HG02884 (cell line): ENCODE data around the gene TKTL1.

Experiments
- ATAC-seq: cut with Tn5 transposase; IDR thresholded peaks from one replicate; pipeline ENCODE4 v1.9.1; 2021; ENCODE audit warnings: mild to moderate bottlenecking, moderate library complexity; ENCODE audit not compliant: unreplicated experiment

TKTL1 gene

DNA sequence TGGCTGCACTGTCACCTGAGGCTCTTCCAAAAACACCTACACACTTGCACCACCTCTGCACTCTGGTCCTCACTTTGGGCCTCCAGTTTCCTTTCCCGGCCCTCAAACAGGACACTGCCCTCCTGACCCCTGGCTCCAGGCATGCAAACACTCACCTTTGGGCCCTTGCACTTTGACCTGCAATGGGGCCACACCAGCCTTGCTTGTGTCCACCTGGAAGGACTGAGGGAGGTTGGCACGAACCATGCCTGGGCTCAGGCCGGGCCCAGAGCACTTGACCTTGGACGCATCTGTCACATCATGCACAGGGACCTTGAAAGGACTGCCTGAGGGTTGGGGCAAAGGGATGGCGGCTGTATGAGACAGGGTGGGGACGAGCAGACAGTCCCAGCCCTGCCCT lies 63.2 kb downstream of the TKTL1 start:
- ATAC-seq = no peak

DNA sequence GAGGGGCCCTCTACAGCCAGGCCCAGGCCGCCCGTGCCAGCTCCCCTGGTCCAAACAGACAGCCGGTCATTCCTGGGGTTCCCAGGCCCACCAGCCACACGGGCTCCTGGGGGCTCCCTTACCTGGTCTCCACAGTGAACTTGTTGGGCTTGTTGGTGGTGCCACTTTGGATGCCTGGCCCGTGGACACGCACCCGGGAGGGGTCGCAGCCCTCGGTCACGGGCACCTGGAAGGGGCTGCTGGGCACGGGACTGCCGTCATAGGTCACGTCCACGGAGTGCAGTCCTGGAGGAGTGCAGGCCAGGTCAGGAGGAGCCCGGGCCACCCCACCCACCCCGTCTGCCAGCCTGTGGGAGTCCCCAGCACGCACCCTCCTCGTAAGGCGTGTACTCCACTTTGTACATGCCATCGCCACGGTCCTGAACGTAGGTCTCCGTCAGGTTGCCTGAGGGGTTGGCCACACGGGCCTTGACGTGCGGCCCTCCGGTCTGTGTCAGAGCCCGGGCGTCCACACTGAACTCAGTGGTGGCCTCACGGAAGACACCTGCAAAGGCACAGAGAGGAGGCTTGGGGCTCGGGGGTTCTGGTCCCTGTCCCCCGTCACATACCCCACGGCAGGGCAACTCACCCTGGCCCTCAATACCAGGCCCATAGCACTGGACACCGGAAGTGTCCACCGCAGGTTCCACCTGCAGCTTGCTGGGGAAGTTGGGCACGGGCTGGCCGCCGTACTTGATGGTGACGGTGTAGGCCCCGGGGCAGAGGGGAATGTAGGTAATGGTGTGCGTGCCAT lies 64.0 kb downstream of the TKTL1 start:
- ATAC-seq = no peak

DNA sequence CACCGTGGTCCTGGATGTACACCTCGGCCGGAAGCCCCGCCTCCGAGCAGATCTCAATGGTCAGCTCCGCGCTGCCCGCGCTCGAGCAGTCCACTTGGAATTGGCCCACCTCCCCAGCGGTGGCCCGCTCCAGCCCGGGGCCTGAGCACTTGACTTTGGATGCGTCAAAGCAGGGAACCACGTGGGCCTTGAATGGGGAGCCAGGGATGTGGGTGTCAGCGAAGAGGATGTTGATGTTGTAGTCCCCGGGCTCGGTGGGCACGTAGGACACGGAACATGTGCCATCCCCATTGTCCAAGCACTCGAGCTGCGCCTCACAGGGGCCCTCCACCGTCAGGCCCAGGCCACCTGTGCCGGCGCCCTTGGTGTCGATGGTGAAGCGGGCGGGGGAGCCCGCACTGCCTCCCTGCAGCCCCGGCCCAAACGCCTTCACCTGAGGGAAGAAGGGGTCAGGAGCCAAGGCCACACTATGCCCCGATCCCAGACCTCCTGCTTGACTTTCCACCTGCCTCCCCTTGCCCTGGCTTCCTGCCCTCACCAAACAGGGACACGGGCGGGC lies 64.6 kb downstream of the TKTL1 start:
- no peak for ATAC-seq

DNA sequence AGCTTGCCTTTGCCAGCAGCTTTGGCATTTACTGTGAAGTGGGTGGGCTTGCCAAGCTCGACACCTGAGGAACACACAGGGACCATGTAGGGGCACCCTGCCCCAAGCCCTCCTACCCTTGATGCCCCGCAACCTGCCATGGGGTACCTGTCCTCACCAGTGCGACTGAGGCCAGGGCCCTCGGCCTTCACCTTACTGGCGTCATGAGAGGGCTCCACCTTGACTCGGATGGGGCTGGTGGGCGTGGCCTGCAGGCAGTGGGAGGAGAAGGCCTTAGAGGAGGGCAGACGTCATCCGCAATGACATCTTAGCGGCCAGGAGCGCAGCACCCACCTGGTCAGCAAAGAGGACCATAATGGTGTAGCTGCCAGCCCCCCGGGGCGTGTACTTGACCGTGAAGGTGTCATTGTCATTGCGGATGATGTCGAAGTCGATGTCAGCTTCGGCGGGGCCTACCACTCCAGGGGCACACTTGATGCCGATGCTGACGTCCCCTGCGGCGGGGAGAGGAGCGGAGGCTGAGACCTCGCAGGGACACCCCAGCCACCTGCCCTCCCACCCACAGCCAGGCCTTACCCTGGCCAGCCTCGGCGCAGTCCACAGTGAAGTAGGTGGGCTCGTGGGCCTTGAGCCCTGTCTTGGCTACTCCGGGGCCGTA lies 66.6 kb downstream of the TKTL1 start:
- no peak for ATAC-seq

DNA sequence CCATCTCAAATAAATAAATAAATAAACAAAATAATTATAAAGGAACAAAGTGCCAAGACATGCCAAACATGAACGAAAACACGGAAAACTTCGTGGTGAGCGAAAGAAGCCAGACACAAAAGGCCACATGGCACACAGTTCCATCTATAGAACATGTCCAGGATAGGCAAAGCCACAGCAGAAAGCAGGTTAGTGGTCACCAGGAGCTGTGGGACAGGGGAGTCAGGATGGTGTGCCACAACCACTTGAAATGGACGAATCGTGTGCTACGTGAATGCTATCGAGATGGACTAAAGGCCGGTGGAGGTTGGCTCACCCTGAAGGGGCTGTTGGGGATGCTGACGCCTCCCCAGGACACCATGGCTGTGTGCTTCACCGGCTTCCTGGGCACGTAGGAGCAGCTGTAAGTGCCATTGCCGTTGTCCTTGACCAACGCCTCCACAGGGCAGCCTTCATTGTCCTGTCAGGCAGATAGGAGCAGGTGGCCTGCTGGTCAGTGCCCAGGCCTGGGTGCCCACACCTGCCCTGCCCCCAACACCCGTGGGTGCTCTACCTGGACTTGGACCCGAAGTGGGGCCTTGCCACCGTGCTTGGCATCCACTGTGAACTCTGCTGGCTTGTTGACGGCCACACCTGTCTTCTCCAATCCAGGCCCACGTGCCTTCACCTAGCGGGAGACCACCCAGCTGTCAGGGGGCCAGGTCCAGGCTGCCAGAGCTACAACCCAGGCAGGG lies 68.3 kb downstream of the TKTL1 start:
- ATAC-seq = no peak

DNA sequence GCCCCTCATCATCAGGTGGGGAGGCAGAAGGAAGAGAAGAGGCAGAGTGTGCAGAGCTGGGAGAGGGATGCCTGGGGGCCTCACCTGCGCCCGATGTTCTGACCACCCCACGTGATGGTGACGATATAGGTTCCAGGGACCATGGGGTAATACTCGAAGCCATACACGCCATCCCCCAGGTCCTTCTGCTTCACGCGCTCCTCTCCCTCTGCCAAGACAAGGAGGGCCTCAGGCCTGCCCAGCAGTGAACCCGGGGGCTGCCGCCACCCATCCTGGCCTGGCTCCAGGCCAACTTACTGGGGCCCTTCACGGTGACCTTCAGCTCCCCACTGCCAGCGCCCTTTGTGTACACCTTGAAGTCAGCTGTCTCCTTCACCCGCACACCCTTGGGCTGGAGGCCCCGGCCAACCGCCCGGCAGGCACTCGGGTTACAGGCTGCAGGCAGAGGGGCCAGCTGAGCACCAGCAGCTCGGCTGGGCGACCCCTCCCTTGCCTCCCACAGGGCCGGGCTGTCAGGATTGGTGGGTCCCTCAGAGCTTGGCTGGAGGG lies 69.5 kb downstream of the TKTL1 start:
- no peak for ATAC-seq

DNA sequence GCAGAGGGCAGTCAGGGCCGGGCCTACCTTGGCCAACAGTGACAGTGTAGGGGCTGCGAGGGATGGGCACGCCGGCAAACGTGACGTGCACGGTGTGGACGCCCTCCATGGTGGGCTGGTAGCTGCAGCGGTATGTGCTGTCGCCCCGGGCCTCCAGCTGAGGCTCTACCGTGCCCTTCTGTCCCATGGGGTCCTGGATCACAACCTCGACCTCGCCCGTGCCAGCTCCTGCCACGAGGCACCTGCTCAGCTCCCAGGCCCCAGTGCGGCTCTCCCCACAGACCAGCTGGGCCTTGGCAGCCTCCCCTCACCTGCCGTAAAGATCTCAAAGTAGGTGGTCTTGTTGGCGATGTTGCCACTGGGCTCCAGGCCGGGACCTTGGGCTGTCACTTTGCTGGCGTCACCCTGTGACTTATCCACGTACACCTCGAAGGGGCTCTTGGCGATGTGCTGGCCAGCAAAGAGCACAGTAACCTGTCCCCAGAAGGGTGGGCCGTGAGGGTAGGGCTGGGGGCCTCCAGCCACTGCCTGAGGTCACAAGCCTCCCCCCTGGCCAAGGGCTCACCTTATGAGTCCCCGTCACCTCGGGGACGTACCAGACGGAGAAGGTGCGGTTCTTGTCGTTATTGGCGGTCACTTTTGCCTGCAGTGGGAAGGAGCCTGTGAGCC lies 70.5 kb downstream of the TKTL1 start:
- no peak for ATAC-seq

DNA sequence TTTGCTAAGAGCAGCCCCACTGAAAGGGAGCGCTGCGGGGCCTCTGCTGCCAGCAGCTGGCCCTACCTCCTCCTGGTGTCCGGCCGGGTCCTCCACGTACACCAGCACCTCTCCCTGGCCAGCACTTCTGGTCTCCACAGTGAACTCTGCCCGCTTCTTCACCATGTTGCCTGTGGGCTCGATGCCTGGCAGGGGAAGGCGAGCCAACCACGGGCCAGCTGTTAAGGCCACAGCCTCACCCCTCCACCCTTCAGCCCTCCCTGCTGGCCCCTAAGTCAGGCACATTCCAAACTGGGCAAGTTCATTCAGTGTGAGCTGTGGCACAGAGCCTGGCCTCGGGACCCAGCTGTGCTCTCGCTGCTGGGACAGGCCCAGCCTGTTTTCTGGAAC lies 71.1 kb downstream of the TKTL1 start:
- no peak for ATAC-seq

DNA sequence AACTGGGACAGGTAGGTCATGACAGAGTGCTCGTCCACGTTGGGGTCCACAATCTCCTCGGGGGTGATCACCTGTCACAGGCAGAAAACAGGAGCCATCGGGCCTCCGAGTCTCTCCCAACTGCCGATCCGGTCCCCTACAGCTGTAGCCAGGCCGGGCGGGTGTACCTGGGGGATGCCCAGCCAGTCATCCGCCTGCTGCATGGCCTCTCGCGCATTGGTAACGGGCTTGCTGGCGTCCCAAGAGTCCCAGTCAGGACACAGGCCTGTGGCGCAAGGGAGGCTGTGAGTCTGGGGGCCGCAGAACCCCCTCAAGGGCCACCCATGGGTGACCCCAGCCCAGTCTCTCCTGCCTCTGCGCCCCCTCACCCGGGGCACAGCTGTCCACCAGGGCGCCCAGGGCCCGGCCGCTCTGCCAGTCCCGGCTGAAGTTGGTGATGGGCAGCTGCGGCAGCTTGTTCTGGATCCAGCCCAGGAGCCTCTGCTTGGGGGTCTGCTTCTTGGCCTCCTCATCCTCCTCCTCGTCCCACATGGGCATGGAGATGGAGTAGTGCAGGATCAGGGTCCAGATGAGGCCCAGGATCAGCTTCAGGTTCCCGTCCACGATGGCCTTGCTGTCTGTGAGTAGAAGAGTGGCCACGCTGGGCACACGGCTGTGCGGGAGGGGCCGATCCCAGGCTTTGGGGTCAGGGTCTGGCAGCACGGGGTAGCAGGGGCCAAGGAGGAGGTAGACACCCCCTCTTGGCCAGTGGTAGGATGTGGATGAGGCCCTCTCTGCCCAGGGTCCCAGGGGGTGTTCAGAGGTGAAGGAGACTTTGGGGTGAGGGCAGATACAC lies 72.1 kb downstream of the TKTL1 start:
- no peak for ATAC-seq

DNA sequence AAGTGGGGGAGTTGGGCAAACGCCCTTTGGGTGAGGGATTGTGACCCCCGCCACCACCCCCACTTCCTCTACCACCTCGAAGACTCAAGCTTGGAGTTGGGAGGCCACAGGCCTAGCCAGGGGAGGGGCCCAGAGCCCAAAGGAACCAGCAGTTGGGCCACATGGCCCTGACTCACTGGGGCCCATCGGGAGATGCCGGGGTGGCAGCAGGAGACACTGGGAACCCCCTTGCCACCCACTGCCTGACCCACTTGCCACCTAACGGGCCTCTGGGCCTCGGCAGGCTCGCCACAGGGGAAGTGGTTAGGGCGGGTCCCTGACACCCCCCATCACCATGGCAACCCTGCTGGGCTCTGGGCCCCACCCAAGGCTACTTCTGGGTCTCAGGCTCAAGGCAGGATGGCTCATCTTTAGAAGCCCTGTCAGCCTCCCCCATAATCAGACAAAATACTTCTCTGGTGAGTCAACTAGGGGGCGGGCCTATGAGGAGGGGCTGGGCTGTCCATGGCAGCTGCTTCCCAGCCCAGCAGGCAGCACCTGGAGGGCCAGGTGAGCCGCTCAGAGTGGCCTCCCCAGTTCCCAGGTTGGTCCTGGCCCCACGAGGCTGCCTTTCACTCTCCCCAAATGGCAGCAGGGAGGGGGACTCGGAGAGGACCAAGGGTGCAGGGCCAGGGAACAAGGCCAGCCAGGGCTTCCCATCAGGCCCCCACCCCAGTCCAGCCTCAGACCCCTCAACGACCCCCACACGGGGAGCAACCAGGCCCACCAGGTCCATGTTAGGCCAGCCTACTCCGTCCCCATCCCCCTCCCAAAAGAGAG lies 73.2 kb downstream of the TKTL1 start:
- no peak for ATAC-seq

DNA sequence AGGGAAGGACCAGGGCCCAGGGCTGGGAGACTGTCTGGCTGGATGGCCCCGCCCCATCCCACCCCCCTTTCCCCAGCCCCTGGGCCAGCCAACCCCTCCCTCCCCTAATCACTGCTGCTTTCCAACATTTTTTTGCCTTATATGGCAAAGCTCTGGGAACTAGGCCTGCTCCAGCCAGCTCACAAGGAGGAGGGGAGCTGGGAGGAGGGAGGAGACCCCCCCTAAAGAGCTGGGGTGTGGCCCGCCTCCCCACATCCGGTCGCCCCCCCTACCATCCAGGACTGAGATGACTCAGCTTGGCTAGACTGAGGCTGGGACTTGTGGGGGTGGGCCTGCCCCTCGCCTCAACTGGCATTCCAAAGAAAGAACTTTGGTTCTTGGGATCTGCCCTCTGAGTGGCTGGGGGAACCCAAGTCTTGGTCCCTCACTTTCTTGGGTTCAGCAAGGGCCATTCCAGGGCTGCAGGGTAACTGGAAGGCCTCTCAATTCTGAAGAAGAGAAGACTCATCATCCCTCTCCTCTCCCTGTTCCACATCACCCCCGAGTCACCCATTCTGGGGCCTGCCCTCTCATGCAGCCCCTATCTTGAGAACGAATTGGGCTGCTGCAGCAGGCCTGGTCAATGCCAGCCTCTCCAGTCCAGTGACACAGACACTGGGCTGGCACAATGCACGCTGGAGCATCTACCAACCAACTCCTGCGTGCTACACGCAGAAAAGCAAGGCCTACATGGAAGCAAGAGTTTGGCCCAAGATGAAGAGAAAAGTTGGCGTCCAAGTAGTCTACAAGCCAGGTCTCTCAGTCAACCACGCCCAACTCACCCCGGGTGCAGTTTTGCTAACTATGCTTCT lies 74.1 kb downstream of the TKTL1 start:
- no peak for ATAC-seq

DNA sequence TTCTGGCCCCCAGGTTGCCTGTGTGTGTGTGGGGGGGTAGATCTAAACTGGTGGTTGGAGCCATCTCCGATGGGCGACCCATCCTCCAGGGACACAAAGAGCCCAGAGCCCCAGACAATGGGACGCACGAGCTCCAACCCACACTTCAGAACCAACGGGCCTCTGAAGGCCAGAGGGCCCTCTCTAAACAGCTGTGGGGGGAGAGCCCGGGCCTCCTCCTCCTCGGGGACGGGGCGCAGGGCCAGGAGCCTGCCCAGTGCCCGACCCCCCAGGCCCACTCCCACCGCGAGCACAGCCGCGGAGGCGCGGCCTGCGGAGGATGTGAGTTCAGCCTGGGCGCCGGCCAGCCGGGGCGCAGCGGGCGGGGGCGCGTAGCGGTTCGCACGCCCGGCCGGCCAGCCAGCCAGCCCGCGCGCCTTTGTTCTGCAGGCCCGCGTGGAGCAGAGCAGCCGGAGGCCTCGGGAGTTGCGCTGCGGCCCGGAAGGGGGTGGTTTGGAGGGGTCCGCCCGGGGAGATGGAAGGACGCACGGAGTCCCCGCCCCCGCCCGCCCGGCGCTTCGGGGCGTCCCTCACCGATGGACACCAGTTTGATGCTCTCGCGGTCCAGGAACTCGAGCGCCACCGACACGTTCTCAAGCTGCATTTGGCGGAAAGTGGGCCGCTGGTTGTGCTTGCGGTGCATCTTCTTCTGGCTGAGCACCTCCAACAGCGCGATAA lies 74.9 kb downstream of the TKTL1 start:
- ATAC-seq = no peak

DNA sequence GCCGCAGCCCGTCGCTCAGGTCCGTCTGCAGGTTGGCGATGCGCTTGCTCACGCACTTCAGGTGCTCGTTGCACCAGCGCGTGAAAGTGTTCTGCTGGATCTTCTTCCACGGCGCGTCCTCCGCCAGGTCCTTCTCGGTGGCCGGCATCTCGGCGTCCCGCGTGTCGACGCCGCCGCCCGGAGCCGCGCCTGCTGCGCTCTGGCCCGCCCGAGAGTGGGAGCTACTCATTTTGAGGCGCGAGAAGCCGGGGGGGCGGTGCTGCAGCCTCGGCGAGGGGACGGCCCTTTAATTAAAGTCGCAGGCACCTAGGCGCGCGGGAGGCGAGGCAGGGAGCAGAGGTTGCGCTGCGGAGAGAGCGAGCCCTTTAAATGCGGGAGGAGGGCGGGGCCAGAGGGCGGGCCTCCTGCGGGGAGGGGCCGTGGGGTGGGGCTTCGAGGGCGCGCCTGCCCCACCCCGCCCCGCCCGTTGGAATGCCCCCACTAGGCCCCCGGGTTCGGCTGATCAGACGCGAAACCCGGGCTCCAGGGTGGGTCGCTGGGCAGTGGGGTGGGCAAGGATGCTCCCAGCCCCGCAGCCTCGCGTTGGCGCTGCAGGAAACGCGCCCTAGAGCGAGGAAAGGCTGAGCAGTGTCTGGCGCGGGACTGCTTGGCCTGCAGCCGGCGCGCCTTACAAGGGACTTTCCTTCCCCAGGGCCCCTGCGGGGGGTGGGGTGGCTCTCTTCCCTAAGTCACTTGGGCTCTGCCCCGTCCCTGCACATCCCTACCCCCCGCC lies 75.6 kb downstream of the TKTL1 start:
- ATAC-seq = peak; percentile 54

DNA sequence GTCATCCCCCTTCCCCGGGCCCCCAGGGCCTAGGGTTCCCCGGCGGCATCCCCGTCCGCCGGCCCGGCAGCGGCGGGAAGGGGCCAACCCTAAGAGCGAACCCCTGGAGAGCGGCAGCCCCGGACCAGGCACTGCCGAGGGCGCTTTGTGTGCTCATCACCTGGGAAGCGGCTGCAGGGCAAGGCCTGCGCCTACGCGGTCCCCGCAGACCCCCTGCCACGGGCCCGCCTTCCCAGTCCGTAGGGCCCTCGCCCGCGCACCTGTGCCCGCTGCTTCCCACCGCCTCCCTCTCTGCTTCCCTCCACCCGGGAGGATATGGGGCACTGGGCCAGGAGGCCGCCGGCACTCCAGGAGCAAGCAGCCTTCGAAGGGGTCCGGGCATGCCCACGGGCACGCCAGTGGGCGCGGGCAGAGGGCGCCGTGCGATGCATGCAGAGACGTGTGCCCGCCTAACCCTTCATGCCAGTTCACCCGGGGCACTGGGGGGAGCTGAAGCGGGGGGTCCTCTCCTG lies 76.2 kb downstream of the TKTL1 start:
- no peak for ATAC-seq

DNA sequence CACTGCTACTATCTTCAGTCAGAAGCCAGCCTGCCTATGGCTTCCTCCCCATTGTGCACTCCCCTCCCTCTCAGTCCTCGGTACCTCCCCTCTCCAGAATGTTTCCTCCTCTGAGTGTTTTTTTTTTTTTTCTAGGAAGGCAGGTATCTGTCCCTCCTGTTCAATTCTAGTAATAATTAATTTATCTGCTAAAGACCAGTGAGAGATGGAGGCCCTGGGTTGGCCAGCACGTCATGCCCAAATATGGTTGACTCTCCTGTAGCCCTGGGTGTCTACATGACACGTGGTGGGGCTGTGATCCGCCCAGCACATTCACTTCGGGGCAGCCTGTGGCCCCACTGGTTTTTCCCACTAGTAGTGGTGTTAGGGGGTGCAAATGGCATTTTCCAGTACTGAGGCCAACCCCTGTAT lies 77.0 kb downstream of the TKTL1 start:
- no peak for ATAC-seq
